Measurements from ENCODE around the gene MYH9. TPM values are rescaled to one million over a fixed set of nuclear protein-coding genes. Genes with fewer than 3 reads are reported as not detected.

MYH9 gene
- total RNA-seq, 4 donors from 2014 or later = 361 to 406 (median 386) TPM

DNA sequence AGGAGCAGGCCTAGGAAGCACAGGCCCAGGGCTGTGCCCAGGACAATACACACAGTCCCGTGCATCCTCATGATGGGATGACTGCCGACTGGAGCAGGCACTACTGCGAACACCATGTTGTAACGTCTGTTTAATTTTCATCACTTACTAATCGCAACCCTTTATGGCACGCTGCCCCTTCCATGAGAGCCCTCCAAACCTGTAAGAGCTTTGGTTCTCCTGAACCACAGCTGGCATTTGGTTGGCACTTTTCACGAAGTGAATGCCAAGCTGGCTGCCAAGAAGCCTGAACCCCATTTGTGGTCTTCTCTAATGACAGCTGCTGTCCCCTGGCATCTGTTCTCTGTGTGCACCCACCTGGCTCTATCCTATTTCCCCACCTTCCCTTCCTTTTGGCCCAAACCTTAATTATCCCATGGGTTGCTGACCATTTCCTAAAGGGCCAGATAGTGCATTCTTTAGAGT is 98.3 kb downstream of the MYH9 start:
- Histone ChIP-seq H3K4me1 (peaks cover 0 to 34% (median 4%) of the 10 kb centered on the region in 4 donors), H3K27me3 (no peaks in the 10 kb centered on the region), H3K36me3 (peaks cover 17 to 96% (median 78%) of the 10 kb centered on the region in 3 donors), H3K9me3 (no peaks in the 10 kb centered on the region), H3K27ac (no peak overlapping the region), H3K4me3 (no peak overlapping the region)
- WGBS, 2 donors = 90 to 91% methylated on average over 7 of the region's 7 CpGs
- TF ChIP-seq POLR2A (IDR thresholded peaks at IDR 0.05) (no peak), EP300 (IDR thresholded peaks at IDR 0.05) (no peak)
- TF ChIP-seq, protein P1, sequence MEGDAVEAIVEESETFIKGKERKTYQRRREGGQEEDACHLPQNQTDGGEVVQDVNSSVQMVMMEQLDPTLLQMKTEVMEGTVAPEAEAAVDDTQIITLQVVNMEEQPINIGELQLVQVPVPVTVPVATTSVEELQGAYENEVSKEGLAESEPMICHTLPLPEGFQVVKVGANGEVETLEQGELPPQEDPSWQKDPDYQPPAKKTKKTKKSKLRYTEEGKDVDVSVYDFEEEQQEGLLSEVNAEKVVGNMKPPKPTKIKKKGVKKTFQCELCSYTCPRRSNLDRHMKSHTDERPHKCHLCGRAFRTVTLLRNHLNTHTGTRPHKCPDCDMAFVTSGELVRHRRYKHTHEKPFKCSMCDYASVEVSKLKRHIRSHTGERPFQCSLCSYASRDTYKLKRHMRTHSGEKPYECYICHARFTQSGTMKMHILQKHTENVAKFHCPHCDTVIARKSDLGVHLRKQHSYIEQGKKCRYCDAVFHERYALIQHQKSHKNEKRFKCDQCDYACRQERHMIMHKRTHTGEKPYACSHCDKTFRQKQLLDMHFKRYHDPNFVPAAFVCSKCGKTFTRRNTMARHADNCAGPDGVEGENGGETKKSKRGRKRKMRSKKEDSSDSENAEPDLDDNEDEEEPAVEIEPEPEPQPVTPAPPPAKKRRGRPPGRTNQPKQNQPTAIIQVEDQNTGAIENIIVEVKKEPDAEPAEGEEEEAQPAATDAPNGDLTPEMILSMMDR (IDR thresholded peaks at IDR 0.05) = no peak
- DNase-seq (ENCODE audit: low spot score in 2 of 2) = no peak

DNA sequence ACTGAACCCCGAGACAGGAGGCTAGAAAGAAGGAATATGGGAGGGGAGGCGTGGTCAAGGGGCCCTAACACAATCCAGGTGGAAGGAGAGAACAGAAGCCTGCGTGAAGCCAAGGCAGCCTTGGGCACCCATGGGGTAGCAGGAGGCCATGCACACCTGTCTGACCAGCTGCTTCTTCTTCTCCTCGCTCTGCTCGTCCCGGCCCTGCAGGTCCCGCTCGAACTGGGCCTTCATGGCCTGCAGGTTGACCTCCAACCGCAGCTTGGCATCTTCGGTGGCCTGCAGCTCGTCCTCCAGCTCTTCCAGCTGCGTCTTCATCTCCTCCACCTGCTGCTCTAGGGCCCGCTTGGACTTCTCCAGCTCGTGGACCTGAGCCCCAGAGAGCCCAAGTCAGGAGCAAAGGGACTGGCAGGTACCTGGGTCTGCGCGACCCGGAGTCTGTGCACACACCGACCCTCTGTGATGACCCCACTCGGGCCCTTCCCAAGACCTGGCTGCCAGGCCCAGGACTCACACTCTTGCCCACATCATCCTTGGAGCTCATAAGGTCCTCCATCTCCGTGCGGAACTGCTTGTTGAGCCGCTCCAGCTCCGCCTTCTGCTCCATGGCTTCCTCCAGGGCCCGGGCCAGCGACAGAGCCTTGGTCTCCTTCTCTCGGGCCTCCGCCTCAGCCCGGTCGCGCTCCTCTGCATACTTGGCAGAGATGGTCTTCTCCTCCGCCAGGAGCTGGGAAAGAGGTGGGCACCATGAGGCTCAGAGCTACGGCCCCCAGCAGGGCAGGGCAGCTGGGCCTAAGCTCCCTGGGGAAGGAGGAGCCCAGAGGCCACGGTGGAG is 99.0 kb downstream of the MYH9 start:
- DNase-seq (ENCODE audit: low spot score in 2 of 2) = no peak

GRCh38 chr22:36287881-36288515 is 99.8 kb downstream of the MYH9 start:
- 88 to 95% methylated on average over 20 of the region's 20 CpGs for WGBS, 2 donors
- no peaks in the 10 kb centered on the region for H3K27me3 ChIP-seq
- DNase-seq (ENCODE audit: low spot score in 2 of 2) = no peak
- H3K4me1 ChIP-seq = peaks cover 0 to 34% (median 4%) of the 10 kb centered on the region in 4 donors
- no peaks in the 10 kb centered on the region for H3K9me3 ChIP-seq
- H3K4me3 ChIP-seq = no peak overlapping the region
- H3K36me3 ChIP-seq = peaks cover 15 to 96% (median 72%) of the 10 kb centered on the region in 3 donors
- TF ChIP-seq, protein P1 (IDR thresholded peaks at IDR 0.05) = no peak
- H3K27ac ChIP-seq = no peak overlapping the region

More for the DNA sequence above, 99.0 kb downstream of the MYH9 start:
- 86 to 91% methylated on average over 31 to 33 of the region's 33 CpGs for WGBS, 2 donors
- H3K4me3 ChIP-seq = no peak overlapping the region
- H3K27me3 ChIP-seq = no peaks in the 10 kb centered on the region
- peaks cover 17 to 96% (median 78%) of the 10 kb centered on the region in 3 donors for H3K36me3 ChIP-seq
- TF ChIP-seq POLR2A (IDR thresholded peaks at IDR 0.05) (no peak), EP300 (IDR thresholded peaks at IDR 0.05) (no peak)
- TF ChIP-seq, protein P1 (IDR thresholded peaks at IDR 0.05) = no peak
- peaks cover 0 to 34% (median 4%) of the 10 kb centered on the region in 4 donors for H3K4me1 ChIP-seq
- no peak overlapping the region for H3K27ac ChIP-seq
- H3K9me3 ChIP-seq = no peaks in the 10 kb centered on the region

DNA sequence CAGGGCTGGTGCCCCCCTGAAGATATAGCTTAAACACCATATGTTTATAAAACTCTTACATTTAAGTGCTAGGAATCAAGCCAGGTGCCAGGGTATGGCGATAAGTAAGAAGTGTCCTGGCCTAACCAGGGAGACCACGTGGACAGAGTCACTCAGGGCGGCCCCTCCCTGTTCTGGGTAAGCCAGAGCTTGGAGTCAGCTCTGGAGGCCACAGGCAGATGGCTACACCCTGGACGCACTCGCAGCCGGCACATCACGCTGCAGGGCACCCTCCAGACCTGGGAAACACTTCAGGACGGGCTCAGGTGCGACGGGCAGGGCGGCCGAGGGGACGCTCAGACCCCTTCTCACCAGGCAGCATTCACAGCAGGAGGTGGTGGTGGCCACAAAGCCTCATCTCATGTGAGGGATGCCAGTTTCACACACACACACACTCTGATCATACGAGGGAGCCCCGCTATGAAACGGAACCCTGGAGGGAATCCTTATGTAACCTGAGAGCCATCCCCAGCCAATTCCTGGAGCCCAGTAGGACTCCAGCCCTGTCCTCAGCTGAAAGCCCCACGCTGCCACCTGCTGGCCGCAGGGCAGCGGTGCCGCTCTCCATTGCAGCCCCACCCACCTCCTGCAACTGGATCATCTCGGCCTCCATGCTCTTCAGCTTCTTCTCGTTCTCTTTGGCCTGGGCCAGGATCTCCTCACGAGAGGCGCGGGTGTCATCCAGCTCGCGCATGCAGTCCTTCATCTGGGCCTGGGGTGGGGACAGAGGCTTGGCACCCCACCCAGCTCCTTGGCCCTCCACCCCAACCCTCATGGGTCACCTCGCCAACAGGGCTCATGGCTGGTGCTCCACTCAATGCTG is 101.4 kb downstream of the MYH9 start:
- TF ChIP-seq EP300 (IDR thresholded peaks at IDR 0.05) (peak in 1 of 2 donors; percentile 43), POLR2A (IDR thresholded peaks at IDR 0.05) (no peak)
- TF ChIP-seq, protein P1 (IDR thresholded peaks at IDR 0.05) = peak; percentile 90 to 95 (median 92)
- peaks cover 10 to 98% (median 67%) of the 10 kb centered on the region in 3 donors for H3K36me3 ChIP-seq
- no peak overlapping the region for H3K4me3 ChIP-seq
- no peaks in the 10 kb centered on the region for H3K27me3 ChIP-seq
- WGBS, 2 donors = 57 to 63% methylated on average over 22 to 28 of the region's 28 CpGs
- peak overlapping the region; percentile 4 to 73 (median 46) for H3K27ac ChIP-seq
- DNase-seq (ENCODE audit: low spot score in 2 of 2) = peak; percentile 74 to 75
- H3K9me3 ChIP-seq = no peaks in the 10 kb centered on the region
- H3K4me1 ChIP-seq = peaks cover 0 to 37% (median 4%) of the 10 kb centered on the region in 4 donors
